Measurements from ENCODE around the gene FCN1.

The FCN1 gene

DNA sequence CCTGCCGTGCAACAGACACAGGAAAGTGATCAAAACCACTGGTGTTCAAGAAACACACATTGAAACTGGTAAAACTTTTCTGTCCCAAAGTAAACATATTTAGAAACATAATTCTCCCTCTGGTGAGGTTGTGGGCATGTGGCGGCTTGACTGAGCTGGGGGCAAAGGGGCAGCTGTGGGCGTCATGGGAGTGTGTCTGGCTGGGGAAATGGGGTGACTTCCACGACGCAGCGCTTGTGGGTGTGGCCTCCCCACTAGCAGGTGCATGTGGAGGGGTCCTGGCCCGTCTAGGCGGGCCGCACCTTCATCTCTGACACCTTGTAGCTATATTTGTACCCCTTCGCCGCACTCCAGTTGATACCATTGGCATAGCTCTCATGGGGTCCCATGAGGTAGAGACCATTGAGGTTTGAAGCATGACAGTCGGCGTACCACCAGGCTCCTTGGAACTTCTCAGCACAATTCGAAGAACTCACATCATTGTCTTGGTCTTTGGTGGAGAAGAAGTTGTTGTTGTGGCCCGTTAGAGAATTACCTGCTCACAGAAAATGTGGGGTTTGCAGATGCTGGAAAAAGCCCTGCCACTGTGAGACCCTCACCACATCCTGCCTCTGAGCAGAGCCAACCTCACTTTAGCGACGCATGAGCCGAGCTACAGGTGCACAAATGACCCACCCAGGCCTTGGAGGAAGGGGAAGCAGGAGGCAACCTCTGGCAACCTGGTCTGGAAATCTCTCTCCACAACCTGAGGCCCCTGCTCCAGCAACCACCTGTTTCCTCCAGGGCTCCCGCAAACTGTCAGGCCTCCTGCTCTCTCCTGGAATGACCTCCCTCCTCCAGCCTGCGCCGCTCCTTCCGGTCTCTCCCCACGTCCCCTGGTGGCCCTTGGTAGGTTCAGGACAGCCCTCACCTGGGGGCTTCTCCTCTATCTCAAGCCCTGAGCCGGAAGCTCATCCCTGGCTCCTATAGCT is 7.9 kb downstream of the FCN1 start:
- DNase-seq = no peak
- TF ChIP-seq, protein P1, sequence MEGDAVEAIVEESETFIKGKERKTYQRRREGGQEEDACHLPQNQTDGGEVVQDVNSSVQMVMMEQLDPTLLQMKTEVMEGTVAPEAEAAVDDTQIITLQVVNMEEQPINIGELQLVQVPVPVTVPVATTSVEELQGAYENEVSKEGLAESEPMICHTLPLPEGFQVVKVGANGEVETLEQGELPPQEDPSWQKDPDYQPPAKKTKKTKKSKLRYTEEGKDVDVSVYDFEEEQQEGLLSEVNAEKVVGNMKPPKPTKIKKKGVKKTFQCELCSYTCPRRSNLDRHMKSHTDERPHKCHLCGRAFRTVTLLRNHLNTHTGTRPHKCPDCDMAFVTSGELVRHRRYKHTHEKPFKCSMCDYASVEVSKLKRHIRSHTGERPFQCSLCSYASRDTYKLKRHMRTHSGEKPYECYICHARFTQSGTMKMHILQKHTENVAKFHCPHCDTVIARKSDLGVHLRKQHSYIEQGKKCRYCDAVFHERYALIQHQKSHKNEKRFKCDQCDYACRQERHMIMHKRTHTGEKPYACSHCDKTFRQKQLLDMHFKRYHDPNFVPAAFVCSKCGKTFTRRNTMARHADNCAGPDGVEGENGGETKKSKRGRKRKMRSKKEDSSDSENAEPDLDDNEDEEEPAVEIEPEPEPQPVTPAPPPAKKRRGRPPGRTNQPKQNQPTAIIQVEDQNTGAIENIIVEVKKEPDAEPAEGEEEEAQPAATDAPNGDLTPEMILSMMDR (IDR thresholded peaks at IDR 0.05; ENCODE audit: low read depth, low read length) = no peak
- Histone ChIP-seq H3K9me3 (no peaks in the 10 kb centered on the region), H3K27me3 (no peaks in the 10 kb centered on the region), H3K36me3 (no peaks in the 10 kb centered on the region), H3K4me3 (ENCODE audit: low read depth, low read length) (no peak overlapping the region), H3K4me1 (no peaks in the 10 kb centered on the region)

DNA sequence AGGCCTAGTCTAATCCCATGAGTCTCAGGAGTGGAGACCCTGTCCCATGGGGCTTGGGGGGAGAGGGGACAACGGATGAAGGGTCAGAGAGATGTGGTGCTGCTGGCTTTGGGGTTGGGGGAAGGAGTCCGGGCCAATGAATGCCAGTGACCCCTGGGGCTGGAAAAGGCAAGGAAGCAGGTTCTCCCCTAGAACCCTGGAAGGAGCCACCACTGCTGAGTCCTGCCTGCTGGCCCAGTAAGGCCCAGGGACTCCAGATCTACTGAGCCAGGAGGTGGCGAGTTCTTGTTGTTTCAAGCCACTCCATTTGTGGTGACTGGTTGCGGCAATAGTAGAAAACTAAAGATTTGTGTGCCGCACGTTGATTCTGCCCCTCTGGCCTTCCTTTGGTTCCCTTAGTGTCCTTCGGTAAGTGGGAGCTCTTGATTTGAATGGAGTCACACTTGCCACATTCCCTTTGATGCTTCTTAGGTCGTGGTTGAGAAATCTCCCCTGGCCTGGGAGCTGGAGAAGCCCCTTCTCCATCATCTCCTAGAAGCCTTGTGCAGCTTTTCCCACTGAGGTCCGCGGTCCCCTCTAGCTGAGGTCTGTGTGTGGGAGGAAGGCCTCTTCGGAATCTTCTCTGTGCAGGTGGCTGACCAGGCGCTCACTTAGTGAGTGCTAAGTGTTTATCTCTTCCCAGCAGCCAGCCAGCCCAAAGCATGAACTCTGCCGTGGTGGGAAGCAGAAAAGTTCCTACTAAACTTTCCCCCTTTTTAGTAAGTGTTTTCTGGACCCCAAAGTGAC is 9.0 kb downstream of the FCN1 start:
- Histone ChIP-seq H3K36me3 (no peaks in the 10 kb centered on the region), H3K4me1 (no peaks in the 10 kb centered on the region), H3K9me3 (no peaks in the 10 kb centered on the region), H3K4me3 (ENCODE audit: low read depth, low read length) (no peak overlapping the region), H3K27me3 (no peaks in the 10 kb centered on the region)
- DNase-seq = no peak
- TF ChIP-seq, protein P1 (IDR thresholded peaks at IDR 0.05; ENCODE audit: low read depth, low read length) = no peak

DNA sequence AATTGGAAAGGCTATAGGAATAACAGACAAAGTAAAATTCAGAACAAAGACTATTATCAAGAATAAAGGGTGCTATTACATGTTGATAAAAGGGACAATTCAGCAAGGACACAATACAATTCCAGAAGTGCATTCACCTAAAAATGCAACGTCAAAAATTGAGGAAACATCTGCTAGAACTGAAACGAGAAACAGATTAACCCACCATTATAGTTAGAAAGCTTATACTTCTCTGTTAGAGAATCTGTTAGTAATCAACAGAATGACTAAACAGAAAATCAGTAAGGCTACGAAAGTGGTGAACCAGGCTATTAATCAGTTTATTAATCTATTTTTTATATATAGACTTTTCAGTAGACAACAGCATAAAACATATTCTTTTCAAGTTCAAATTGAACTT is 14.8 kb downstream of the FCN1 start:
- no peak for DNase-seq
- H3K27me3 ChIP-seq = no peaks in the 10 kb centered on the region
- H3K4me3 ChIP-seq (ENCODE audit: low read depth, low read length) = no peak overlapping the region
- no peaks in the 10 kb centered on the region for H3K9me3 ChIP-seq
- TF ChIP-seq, protein P1 (IDR thresholded peaks at IDR 0.05; ENCODE audit: low read depth, low read length) = no peak
- no peaks in the 10 kb centered on the region for H3K36me3 ChIP-seq
- H3K4me1 ChIP-seq = peaks cover 8% of the 10 kb centered on the region; the same call in 1 of the 2 replicates

DNA sequence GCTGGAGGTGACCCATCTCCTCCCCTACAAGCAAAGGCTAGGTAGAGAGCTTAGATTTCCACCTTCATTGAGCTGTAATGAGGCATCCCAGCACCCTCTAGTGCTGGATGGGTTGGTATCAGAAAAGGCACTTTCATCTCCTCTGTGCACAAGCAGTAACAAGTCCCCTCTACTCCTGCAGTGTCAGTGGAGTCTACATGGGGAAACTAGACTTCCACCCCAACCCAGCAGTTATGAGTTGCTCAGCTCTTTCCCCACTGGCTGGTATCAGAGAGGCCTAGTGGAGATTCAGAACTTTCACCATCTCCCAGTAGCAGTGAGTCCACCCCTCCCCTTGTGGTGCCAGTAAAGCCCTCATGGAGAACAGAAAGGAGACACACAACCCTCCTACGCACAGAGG is 17.9 kb downstream of the FCN1 start:
- no peak for DNase-seq
- TF ChIP-seq, protein P1 (IDR thresholded peaks at IDR 0.05; ENCODE audit: low read depth, low read length) = 0 out of 2 replicates have a peak, but pooled peaks have one; percentile 5
- Histone ChIP-seq H3K36me3 (no peaks in the 10 kb centered on the region), H3K9me3 (no peaks in the 10 kb centered on the region; the same call in 1 of the 2 replicates), H3K4me3 (ENCODE audit: low read depth, low read length) (no peak overlapping the region), H3K4me1 (peaks cover 27% of the 10 kb centered on the region), H3K27me3 (no peaks in the 10 kb centered on the region)

DNA sequence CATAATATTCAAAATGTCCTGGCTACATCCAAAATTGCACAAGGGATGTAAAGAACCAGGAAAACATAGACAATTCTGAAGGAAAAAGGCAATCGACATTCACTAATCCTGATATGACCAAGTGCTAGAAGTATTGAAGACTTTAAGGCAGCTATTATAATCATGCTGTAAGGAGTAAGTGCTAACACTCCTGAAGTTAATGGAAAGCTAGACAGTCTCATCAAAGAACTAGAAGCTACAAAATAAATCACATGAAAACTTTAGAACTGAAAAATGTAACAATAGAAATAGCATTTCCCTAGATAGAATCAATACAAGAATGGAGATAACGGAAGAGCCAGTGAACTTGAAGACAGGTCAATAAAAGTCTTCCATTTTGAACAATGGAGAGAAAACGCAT is 18.5 kb downstream of the FCN1 start:
- H3K4me3 ChIP-seq (ENCODE audit: low read depth, low read length) = no peak overlapping the region
- no peaks in the 10 kb centered on the region for H3K36me3 ChIP-seq
- peaks cover 27% of the 10 kb centered on the region for H3K4me1 ChIP-seq
- no peaks in the 10 kb centered on the region; the same call in 1 of the 2 replicates for H3K9me3 ChIP-seq
- H3K27me3 ChIP-seq = no peaks in the 10 kb centered on the region
- TF ChIP-seq, protein P1 (IDR thresholded peaks at IDR 0.05; ENCODE audit: low read depth, low read length) = no peak
- no peak for DNase-seq

All from BE2C (cell line).